ENCODE measurements around the gene GRAP2. TPM values are rescaled to one million over a fixed set of nuclear protein-coding genes. Genes with fewer than 3 reads are reported as not detected.

GRAP2 gene
- total RNA-seq, 1 experiment from 2014 or later: not detected

- no peak for TF ChIP-seq CTCF (IDR thresholded peaks at IDR 0.05; ENCODE audit: insufficient read depth in 1 of 2, low read depth in 1 of 2, low read length in 1 of 2, severe bottlenecking in 1 of 2, unreplicated experiment in 1 of 2)
- Mint-ChIP-seq H3K4me1 (ENCODE audit: low read depth, unreplicated experiment) (no peaks in the 10 kb centered on the region), H3K4me3 (ENCODE audit: unreplicated experiment) (no peak overlapping the region), H3K27ac (ENCODE audit: unreplicated experiment) (no peak overlapping the region), H3K27me3 (ENCODE audit: insufficient read depth, unreplicated experiment) (no peaks in the 10 kb centered on the region), H3K9me3 (ENCODE audit: unreplicated experiment) (no peaks in the 10 kb centered on the region), H3K36me3 (ENCODE audit: insufficient read depth, unreplicated experiment) (no peaks in the 10 kb centered on the region)
- no TSS peak for BruUV-seq (replicated peaks)
- H3K36me3 ChIP-seq (ENCODE audit: control insufficient read depth, insufficient read depth, low read length): no peaks in the 10 kb centered on the region
- ChIA-PET CTCF (no interaction called here), POLR2A (no interaction called here)
- intact Hi-C loops (cut with micrococcal nuclease; ENCODE audit: unreplicated experiment): no loop called here
- no peaks in the 10 kb centered on the region for H3K9me3 ChIP-seq
- H3K4me3 ChIP-seq (ENCODE audit: low read depth, low read length): no peak overlapping the region
- H3K27me3 ChIP-seq (replicated peaks; ENCODE audit: control insufficient read depth, insufficient read depth, low read length): no peaks in the 10 kb centered on the region
- H3K4me1 ChIP-seq: no peaks in the 10 kb centered on the region
- DNase-seq: no peak
Measured at GRCh38 chr22:39958949-39959639, 58.2 kb downstream of the GRAP2 start.

- Mint-ChIP-seq H3K36me3 (ENCODE audit: insufficient read depth, unreplicated experiment) (no peaks in the 10 kb centered on the region), H3K4me1 (ENCODE audit: low read depth, unreplicated experiment) (no peaks in the 10 kb centered on the region), H3K4me3 (ENCODE audit: unreplicated experiment) (no peak within 1 kb of the TSS), H3K27me3 (ENCODE audit: insufficient read depth, unreplicated experiment) (no peaks in the 10 kb centered on the region), H3K9me3 (ENCODE audit: unreplicated experiment) (no peaks in the 10 kb centered on the region), H3K27ac (ENCODE audit: unreplicated experiment) (no peak within 1 kb of the TSS)
- Histone ChIP-seq H3K9me3 (no peaks in the 10 kb centered on the region), H3K4me3 (ENCODE audit: low read depth, low read length) (no peak within 1 kb of the TSS), H3K27me3 (replicated peaks; ENCODE audit: control insufficient read depth, insufficient read depth, low read length) (no peaks in the 10 kb centered on the region; the same call in 1 of the 2 replicates), H3K4me1 (no peaks in the 10 kb centered on the region), H3K36me3 (ENCODE audit: control insufficient read depth, insufficient read depth, low read length) (no peaks in the 10 kb centered on the region)
- POLR2A ChIA-PET: no interaction called here
- CTCF ChIA-PET: no interaction called here
- BruUV-seq (replicated peaks): no TSS peak
- no peak for TF ChIP-seq CTCF (IDR thresholded peaks at IDR 0.05; ENCODE audit: insufficient read depth in 1 of 2, low read depth in 1 of 2, low read length in 1 of 2, severe bottlenecking in 1 of 2, unreplicated experiment in 1 of 2)
- no peak for DNase-seq
- intact Hi-C loops (cut with micrococcal nuclease; ENCODE audit: unreplicated experiment): no loop called here
Measured at GRCh38 chr22:39959640-39960447, 59.0 kb downstream of the GRAP2 start, which contains the start of gene TMA7B. Gene TMA7B (plus strand): TSS chr22:39960397. CDS start chr22:39964375, 3,978 bp downstream.

- Histone ChIP-seq H3K4me3 (ENCODE audit: low read depth, low read length) (no peak overlapping the region), H3K9me3 (no peaks in the 10 kb centered on the region), H3K36me3 (ENCODE audit: control insufficient read depth, insufficient read depth, low read length) (no peaks in the 10 kb centered on the region), H3K27me3 (replicated peaks; ENCODE audit: control insufficient read depth, insufficient read depth, low read length) (no peaks in the 10 kb centered on the region; the same call in 1 of the 2 replicates), H3K4me1 (peaks cover 4% of the 10 kb centered on the region; the same call in 1 of the 2 replicates)
- DNase-seq: no peak
- TF ChIP-seq CTCF (IDR thresholded peaks at IDR 0.05; ENCODE audit: insufficient read depth in 1 of 2, low read depth in 1 of 2, low read length in 1 of 2, severe bottlenecking in 1 of 2, unreplicated experiment in 1 of 2): no peak
- POLR2A ChIA-PET: no interaction called here
- Mint-ChIP-seq H3K9me3 (ENCODE audit: unreplicated experiment) (no peaks in the 10 kb centered on the region), H3K4me3 (ENCODE audit: unreplicated experiment) (no peak overlapping the region), H3K27me3 (ENCODE audit: insufficient read depth, unreplicated experiment) (no peaks in the 10 kb centered on the region), H3K4me1 (ENCODE audit: low read depth, unreplicated experiment) (no peaks in the 10 kb centered on the region), H3K27ac (ENCODE audit: unreplicated experiment) (no peak overlapping the region), H3K36me3 (ENCODE audit: insufficient read depth, unreplicated experiment) (no peaks in the 10 kb centered on the region)
- CTCF ChIA-PET: no interaction called here
- BruUV-seq (replicated peaks): no TSS peak
- intact Hi-C loops (cut with micrococcal nuclease; ENCODE audit: unreplicated experiment): no loop called here
Measured at GRCh38 chr22:39960791-39961746, 60.2 kb downstream of the GRAP2 start.
